SJSA1 (cell line): Measurements from ENCODE around the gene CFAP65. TPM values are rescaled to one million over a fixed set of nuclear protein-coding genes. Genes with fewer than 3 reads are reported as not detected.

ENCODE experiments used
- DNase-seq, 2 experiments: peaks; one replicate each; pipeline ENCODE4 v3.0.0-alpha.2; 2015 to 2020; ENCODE audit warnings: low spot score in 2 of 2, low read depth in 1 of 2
- H3K27ac ChIP-seq: fragments of 250-450 bp; sonication (Bioruptor Pico); 2 replicates; pipeline ENCODE4 v1.5.1; 2020; ENCODE audit warnings: mild to moderate bottlenecking, moderate library complexity
- H3K27me3 ChIP-seq: fragments of 250-450 bp; sonication (Bioruptor Pico); replicated peaks from 2 replicates; pipeline ENCODE4 v1.5.1; 2020; ENCODE audit warnings: mild to moderate bottlenecking, moderate library complexity
- H3K36me3 ChIP-seq: fragments of 250-450 bp; sonication (Bioruptor Pico); 2 replicates; pipeline ENCODE4 v1.5.1; 2020; ENCODE audit warnings: mild to moderate bottlenecking
- H3K4me1 ChIP-seq: fragments of 250-450 bp; sonication (Bioruptor Pico); replicated peaks from 2 replicates; pipeline ENCODE4 v1.6.1; 2021; ENCODE audit warnings: mild to moderate bottlenecking
- H3K4me3 ChIP-seq: fragments of 250-450 bp; sonication (Bioruptor Pico); 2 replicates; pipeline ENCODE4 v1.5.1; 2020; ENCODE audit warnings: mild to moderate bottlenecking
- H3K9me3 ChIP-seq: fragments of 250-450 bp; sonication (Bioruptor Pico); replicated peaks from 2 replicates; pipeline ENCODE4 v1.5.1; 2020; ENCODE audit warnings: mild to moderate bottlenecking
- total RNA-seq: library from RNA; depleted of rRNA; stranded (reverse); fragments of >200 nt; shearing (Covaris generic); gene quantifications from 2 replicates; pipeline ENCODE4 v1.2.3, GENCODE V29; 2014

The CFAP65 gene
- total RNA-seq, 1 experiment from 2014 or later = not detected

DNA sequence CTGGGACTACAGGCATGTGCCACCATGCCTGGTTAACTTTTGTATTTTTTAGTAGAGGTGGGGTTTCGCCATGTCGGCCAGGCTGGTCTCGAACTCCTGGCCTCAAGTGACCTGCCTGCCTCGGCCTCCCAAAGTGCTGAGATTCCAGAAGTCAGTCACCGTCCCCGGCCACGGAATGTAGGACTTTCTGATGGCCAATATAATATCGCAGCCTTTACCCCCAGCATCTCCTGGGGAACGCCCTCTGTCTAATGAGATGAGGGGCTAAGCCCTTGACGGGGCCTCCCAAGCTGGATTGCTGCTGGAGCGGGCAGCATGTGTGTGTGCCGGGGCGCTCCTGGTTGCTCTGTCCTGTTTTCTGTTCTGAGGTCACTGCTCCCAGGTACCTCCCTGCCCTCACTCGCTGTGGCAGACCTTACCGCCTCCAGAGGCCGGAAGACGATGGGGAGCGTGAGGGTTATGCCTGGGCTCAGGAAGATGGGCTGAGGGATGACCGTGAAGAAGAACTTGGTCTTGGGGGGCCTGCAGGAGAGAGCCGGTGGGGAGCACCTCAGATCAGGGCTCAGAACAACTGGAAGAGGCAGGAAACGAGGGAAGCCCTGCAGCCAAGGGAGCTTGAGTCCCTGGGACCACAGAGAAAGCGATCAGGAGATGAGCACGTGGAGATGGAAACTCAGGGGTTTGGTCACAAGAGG, 9.1 kb downstream of the CFAP65 start:
- Histone ChIP-seq H3K9me3 (no peaks in the 10 kb centered on the region), H3K36me3 (no peaks in the 10 kb centered on the region), H3K4me3 (no peak overlapping the region), H3K27ac (no peak overlapping the region), H3K4me1 (no peaks in the 10 kb centered on the region), H3K27me3 (peaks cover 36% of the 10 kb centered on the region)
- DNase-seq = no peak

DNA sequence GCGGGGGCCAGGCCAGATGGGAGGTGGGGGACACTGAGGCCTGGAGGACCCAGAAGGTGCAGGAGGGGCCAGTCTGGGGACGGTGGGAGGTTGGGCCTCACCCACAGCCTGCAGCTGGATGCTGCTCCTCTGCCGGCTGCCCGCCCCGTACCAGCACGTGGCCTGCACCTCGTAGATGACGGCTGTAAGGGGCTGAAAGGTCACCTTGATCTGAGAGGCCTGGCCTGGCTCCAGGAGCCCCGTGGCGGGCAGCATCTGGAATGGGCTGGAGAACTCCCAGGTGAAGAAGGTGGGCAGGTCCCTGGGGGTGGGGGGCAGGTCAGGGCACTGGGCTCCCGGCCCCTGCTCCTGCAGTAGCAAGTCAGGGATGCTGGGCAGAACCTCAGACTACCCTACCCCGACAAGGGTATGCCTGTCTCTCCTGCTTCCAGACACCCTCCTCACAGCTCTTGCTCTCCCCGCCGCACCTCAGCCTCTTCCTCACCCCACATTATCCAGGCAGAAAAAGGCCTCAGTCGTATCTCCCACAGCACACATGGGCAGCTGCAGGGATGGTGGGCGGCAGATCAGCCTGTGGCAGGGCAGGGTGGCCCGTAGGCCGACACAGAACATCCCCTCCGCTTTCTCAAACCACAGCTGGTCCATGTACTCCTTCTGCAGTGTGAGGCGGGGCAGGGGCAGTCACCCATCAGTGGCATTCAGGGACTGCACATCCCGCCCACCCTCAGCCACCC, 10.1 kb downstream of the CFAP65 start:
- no peak overlapping the region for H3K27ac ChIP-seq
- H3K4me3 ChIP-seq = no peak overlapping the region
- no peak for DNase-seq
- peaks cover 41% of the 10 kb centered on the region for H3K27me3 ChIP-seq
- H3K4me1 ChIP-seq = no peaks in the 10 kb centered on the region
- no peaks in the 10 kb centered on the region for H3K36me3 ChIP-seq
- H3K9me3 ChIP-seq = no peaks in the 10 kb centered on the region

GRCh38 chr2:219030177-219030940, 11.0 kb downstream of the CFAP65 start:
- Histone ChIP-seq H3K27ac (no peak overlapping the region), H3K36me3 (no peaks in the 10 kb centered on the region), H3K27me3 (peaks cover 46% of the 10 kb centered on the region), H3K9me3 (no peaks in the 10 kb centered on the region), H3K4me1 (no peaks in the 10 kb centered on the region), H3K4me3 (no peak overlapping the region)
- no peak for DNase-seq

DNA sequence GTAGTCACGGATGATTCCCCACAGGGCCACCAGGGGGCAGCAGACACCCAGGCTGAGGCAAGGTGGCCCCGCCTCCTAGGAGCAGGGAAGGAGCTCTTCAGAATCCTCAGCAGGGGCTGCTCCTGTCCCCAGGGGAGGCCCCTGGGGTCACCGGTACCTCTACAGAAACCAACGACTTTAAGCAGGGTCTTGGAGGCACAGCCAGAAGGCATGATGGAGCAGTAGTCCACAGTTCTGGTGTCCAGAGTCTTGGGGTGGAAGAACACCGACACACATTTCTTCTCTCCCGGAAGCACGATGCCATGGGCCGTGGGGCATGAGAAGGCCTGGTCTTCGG, 11.5 kb downstream of the CFAP65 start:
- peak; percentile 54 to 72 for DNase-seq
- Histone ChIP-seq H3K36me3 (no peaks in the 10 kb centered on the region), H3K4me1 (no peaks in the 10 kb centered on the region), H3K9me3 (no peaks in the 10 kb centered on the region), H3K27me3 (peaks cover 47% of the 10 kb centered on the region), H3K4me3 (no peak overlapping the region), H3K27ac (no peak overlapping the region)

DNA sequence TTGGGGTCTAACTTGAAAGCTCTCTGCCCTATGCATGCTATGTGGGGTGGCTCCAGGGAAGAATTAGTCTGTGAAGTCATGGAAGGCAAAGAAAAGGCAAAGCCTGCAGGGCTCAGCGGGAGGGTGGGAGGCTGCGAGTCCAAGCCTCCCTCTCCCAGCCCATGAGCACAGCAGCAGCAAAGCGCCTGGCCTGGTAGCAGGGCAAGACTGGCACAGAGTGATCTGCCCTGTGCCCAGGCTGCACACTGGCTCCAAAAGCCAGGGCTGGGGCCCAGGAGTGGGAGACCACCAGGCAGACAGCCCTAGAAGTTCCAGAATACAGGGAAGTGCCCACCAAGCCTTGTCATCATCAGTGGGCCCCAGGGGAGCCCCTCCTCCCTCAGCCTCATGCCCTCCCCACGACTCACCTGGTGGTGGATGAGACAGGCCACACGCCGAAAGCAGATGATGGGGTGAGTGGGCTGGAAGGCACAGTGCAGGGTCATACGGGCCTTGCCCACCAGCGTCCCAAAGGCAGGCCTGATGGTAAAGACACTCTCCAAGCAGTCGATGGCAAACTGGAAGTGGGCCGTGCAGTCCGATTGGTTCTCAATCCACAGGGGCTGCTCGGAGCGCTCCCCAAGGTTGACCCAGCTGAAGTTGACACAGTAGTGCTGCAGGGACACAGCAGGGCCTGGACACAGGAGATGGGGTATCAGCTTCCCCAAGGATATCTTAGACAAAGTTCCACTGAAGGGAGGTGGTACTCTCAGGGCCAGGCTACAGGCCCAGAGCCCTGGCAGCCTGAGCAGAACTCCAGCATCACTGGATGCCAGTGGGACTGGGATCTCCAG, 12.1 kb downstream of the CFAP65 start:
- Histone ChIP-seq H3K27me3 (peaks cover 43% of the 10 kb centered on the region), H3K4me3 (no peak overlapping the region), H3K9me3 (no peaks in the 10 kb centered on the region), H3K4me1 (no peaks in the 10 kb centered on the region), H3K27ac (no peak overlapping the region), H3K36me3 (no peaks in the 10 kb centered on the region)
- DNase-seq = no peak

DNA sequence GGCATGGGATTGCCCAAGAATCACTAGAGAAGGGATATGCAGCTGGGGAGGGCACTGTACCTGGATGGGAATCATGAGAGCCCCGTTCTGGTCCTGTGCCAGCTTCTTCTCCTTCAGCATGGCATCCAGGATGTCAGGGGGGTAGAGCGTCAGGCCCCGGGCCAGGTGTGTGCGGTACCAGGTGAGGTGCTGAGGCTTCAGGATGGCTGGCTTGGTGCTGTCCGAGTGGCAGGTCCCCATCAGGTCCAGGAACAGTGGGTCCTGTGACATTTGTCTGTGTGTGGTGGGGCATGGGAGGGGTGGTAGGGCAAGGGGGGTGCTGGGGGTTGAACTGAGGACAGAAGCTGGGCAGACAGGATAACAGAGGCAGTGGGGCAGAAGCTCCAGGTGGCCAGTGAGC, 13.2 kb downstream of the CFAP65 start:
- H3K27ac ChIP-seq = no peak overlapping the region
- no peak for DNase-seq
- H3K36me3 ChIP-seq = no peaks in the 10 kb centered on the region
- no peaks in the 10 kb centered on the region for H3K4me1 ChIP-seq
- peaks cover 41% of the 10 kb centered on the region for H3K27me3 ChIP-seq
- no peaks in the 10 kb centered on the region for H3K9me3 ChIP-seq
- H3K4me3 ChIP-seq = no peak overlapping the region

DNA sequence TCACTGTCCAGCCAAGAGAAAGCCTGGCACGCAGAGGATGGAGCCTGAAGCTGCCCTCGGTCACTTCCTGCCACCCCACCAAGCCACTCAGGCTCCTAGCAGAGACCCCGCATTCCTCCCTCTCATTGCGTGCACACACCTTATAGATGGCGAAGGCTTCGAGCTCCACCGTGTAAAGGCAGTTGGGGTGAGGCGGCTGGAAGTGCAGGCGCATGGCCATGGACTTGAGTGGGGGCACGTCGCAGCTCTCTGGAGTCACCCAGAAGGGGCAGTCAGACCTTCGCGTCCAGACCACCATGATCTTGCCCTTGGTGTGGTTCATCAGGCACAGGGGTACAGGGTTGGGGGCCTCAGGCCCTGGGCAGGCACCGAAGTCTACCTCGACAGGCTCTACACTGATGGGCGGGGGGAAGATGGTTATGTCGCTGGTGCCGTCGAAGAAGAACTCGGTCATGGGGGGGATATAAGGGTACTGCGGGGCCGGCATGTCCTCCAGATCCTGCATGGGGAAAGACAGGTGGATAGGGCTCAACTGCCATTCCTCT, 13.7 kb downstream of the CFAP65 start:
- H3K36me3 ChIP-seq = no peaks in the 10 kb centered on the region
- H3K4me3 ChIP-seq = no peak overlapping the region
- H3K9me3 ChIP-seq = no peaks in the 10 kb centered on the region
- no peak overlapping the region for H3K27ac ChIP-seq
- H3K27me3 ChIP-seq = peaks cover 39% of the 10 kb centered on the region
- DNase-seq = no peak
- no peaks in the 10 kb centered on the region for H3K4me1 ChIP-seq

GRCh38 chr2:219026946-219027345, 14.4 kb downstream of the CFAP65 start:
- no peak for DNase-seq
- no peaks in the 10 kb centered on the region for H3K4me1 ChIP-seq
- no peak overlapping the region for H3K4me3 ChIP-seq
- no peaks in the 10 kb centered on the region for H3K36me3 ChIP-seq
- H3K9me3 ChIP-seq = no peaks in the 10 kb centered on the region
- peaks cover 37% of the 10 kb centered on the region for H3K27me3 ChIP-seq
- no peak overlapping the region for H3K27ac ChIP-seq

DNA sequence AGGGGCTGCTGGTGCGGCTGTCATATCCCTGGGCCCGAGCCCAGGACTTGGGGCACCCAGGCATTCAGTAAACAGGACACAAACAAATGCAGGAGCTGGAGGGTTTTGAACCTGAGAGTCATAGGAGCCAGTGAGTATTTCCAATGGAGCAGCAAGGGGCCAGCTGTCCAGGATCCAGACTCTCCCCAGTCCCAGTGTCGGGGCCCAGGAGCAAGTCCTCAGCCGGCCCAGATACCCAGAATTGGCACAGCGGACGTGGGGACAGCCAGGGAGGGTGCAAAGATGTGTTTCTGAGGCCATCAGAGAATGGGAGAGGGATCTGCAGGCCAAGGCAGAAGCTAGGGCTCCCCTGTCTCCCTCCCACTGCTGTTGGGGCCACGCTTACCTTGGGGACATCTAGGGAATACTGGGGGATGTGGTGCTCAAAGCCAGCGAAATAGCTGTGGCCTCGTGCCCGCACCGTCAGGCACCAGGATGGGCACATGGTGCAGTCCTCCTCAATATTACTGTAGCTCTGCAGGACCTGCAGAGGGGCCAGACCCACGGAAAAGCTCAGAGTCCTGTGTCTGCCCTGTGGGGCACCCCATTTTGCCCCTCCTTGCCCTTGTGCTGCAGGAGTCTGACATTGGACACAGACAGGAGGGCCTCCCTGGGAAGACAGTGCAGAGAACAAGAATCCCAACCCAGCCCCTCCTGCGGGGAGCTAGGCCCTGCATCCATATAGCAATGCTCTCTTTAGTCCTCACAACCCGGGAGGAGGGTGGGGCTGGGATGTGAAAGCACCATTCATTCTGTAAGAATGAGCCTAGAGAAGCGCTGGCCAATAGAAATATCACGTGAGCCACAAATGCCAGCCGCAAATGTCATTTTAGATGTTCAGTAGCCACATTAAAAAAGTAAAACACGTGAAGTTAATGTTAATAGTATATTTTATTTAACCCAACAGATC, 15.4 kb downstream of the CFAP65 start:
- Histone ChIP-seq H3K4me3 (no peak overlapping the region), H3K27ac (no peak overlapping the region), H3K4me1 (no peaks in the 10 kb centered on the region), H3K27me3 (peaks cover 32% of the 10 kb centered on the region), H3K36me3 (no peaks in the 10 kb centered on the region), H3K9me3 (no peaks in the 10 kb centered on the region)
- DNase-seq = no peak

DNA sequence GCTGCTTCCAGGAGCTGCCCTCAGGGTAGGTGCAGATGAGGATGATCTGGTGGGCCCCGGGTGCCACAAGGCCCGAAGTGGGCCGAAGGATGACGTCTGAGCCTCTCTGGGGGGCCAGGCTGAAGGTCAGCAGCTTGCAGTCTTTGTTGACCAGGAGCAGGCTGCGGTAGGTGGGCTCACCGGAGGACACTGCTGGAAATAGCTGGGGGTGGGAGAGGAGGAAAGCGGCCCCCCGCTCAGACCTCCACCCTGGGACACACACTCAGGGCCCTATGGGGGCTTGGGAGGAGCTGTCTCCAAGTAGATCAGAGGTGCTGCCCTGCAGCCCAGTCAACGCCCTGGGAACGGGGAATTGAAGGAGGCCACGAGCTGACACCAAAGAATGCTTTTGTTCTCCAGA, 17.3 kb downstream of the CFAP65 start:
- peaks cover 39% of the 10 kb centered on the region for H3K27me3 ChIP-seq
- H3K36me3 ChIP-seq = no peaks in the 10 kb centered on the region
- H3K9me3 ChIP-seq = no peaks in the 10 kb centered on the region
- no peak for DNase-seq
- H3K27ac ChIP-seq = no peak overlapping the region
- no peaks in the 10 kb centered on the region for H3K4me1 ChIP-seq
- H3K4me3 ChIP-seq = no peak overlapping the region

DNA sequence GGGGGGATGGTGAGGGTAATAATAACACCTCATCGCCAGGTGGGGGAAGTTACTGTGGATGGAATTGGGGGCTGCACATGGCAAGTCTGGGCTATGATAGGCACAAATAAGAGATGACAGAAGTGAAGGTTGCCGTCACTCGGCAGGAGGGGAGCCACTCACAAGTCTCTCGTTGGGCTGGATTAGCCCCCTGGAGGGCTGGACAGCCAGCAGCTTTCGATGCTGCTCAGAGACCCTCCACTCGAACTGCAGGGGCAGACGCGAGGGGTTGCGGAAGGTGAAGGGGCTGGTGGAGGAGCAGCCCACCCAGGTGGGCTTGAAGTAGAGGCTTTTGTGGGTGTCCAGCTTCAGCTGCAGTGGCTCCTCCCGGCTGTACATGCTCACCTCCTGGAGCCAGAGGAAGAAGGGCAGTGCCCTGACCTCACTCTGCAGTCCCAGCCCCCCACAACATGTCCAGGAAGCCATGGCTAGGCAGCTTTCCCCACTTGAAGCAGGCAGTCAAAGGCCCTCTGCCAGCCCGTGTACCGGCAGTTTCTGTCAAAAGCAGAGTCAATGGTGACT, 18.2 kb downstream of the CFAP65 start:
- Histone ChIP-seq H3K9me3 (no peaks in the 10 kb centered on the region), H3K4me3 (no peak overlapping the region), H3K36me3 (no peaks in the 10 kb centered on the region), H3K4me1 (no peaks in the 10 kb centered on the region), H3K27me3 (peaks cover 39% of the 10 kb centered on the region), H3K27ac (no peak overlapping the region)
- no peak for DNase-seq

GRCh38 chr2:219022616-219023015, 18.7 kb downstream of the CFAP65 start:
- no peaks in the 10 kb centered on the region for H3K36me3 ChIP-seq
- peaks cover 39% of the 10 kb centered on the region for H3K27me3 ChIP-seq
- H3K4me3 ChIP-seq = no peak overlapping the region
- no peak for DNase-seq
- H3K4me1 ChIP-seq = no peaks in the 10 kb centered on the region
- no peaks in the 10 kb centered on the region for H3K9me3 ChIP-seq
- no peak overlapping the region for H3K27ac ChIP-seq
